Kidney (tissue), 22 donors: ENCODE measurements around the gene FASTKD2. TPM values are rescaled to one million over a fixed set of nuclear protein-coding genes. Genes with fewer than 3 reads are reported as not detected.

ENCODE experiments used
- DNase-seq, 5 donors: peaks; one replicate each; pipeline ENCODE4 v3.0.0-alpha.2; 2013 to 2020
- FAIRE-seq: peaks from 2 replicates; lab custom pipeline; 2012; peaks lifted over from hg19 to GRCh38; lab: Jason Lieb, UNC
- H3K27ac ChIP-seq, 2 donors: one replicate each; pipeline ENCODE4 v1.7.0; 2013; ENCODE audit warnings: low read depth in 2 of 2, low read length in 2 of 2, inconsistent platforms in 1 of 2
- H3K27me3 ChIP-seq: one replicate; pipeline ENCODE4 v1.7.1; 2013; ENCODE audit warnings: low read length, inconsistent platforms; ENCODE audit not compliant: control insufficient read depth, insufficient read depth
- H3K36me3 ChIP-seq, 3 donors: one replicate each; pipeline versions ENCODE4 v1.7.0 to v1.7.1; 2013; ENCODE audit warnings: low read length in 3 of 3, control low read depth in 1 of 3, inconsistent platforms in 1 of 3; ENCODE audit not compliant: insufficient read depth in 3 of 3, control insufficient read depth in 2 of 3
- H3K4me1 ChIP-seq, 3 donors: one replicate each; pipeline versions ENCODE4 v1.7.0 to v1.7.1; 2013; ENCODE audit warnings: low read length in 3 of 3, inconsistent platforms in 1 of 3, low read depth in 1 of 3; ENCODE audit not compliant: control insufficient read depth in 2 of 3, insufficient read depth in 2 of 3
- H3K4me3 ChIP-seq, 3 donors: one replicate each; pipeline versions ENCODE4 v1.7.0 to v1.8.1; 2013; ENCODE audit warnings: low read length in 3 of 3, control low read depth in 1 of 3, inconsistent platforms in 1 of 3
- H3K9ac ChIP-seq, 3 donors: one replicate each; pipeline versions ENCODE4 v1.7.0 to v1.7.1; 2013; ENCODE audit warnings: low read length in 3 of 3, control low read depth in 1 of 3, inconsistent platforms in 1 of 3
- H3K9me3 ChIP-seq, 3 donors: one replicate each; pipeline versions ENCODE4 v1.7.0 to v1.7.1; 2013; ENCODE audit warnings: low read length in 3 of 3, control low read depth in 1 of 3, inconsistent platforms in 1 of 3; ENCODE audit not compliant: control insufficient read depth in 2 of 3, insufficient read depth in 1 of 3
- intact Hi-C: fragments of 100-400 bp; cut with DNase I; formaldehyde crosslinking; loops from one replicate; pipeline ENCODE4 v1.11.1; 2022
- long read RNA-seq, 10 donors: library from polyadenylated mRNA in 1 of 10; unstranded in 1 of 10; transcript quantifications; one replicate each; pipeline ENCODE4 v2.0.0 and lab custom pipeline, GENCODE V29; 2021 to 2026
- polyA plus RNA-seq: library from polyadenylated mRNA; stranded (reverse); fragments of 350-450 nt; fragmentation: Illumina TruSeq; extraction: RNeasy Lipid Tissue Mini Kit (QIAGEN cat#74804); gene quantifications from one replicate; pipeline ENCODE4 v1.2.3, GENCODE V29; 2014; ENCODE audit warnings: low read depth, low replicate concordance; ENCODE audit not compliant: insufficient read depth
- total RNA-seq: library from RNA; stranded (reverse); fragmentation: NEBNext Ultra II Directional; extraction: Animal tissue kit (Norgen Biotek cat#: 25700); gene quantifications from one replicate; pipeline ENCODE4 v1.2.1, GENCODE V29; 2021
- TF ChIP-seq, protein P1 (sequence below): IDR thresholded peaks from 3 replicates; pipeline ENCODE4 v1.5.1; 2012; ENCODE audit warnings: mild to moderate bottlenecking, moderate library complexity, borderline replicate concordance; ENCODE audit not compliant: insufficient read depth; ENCODE audit errors: extremely low read depth
- donor health status: control.
- donor health status: control.
- donor health status: control.
- donor health status: control.
- donor health status: control.
- donor health status: DM: yes; HTN: yes; CAD: no.
- donor health status: Normal renal cell carcinoma (clear cell type).

FASTKD2 gene
- total RNA-seq: 27.0 TPM
- polyA plus RNA-seq: 13.9 TPM
- long read RNA-seq, donor 1, transcript FASTKD2-201 (12 exons, 3,188 nt): major isoform, 6 of 17 reads
- long read RNA-seq, donor 1, partial matches to known transcripts: 10 of 17 reads
- long read RNA-seq, donor 1, other reads (novel, unspliced or antisense): 0 of 17 reads
- long read RNA-seq, donor 2, transcript FASTKD2-201 (12 exons, 3,188 nt): major isoform, 7 of 10 reads
- long read RNA-seq, donor 2, partial matches to known transcripts: 0 of 10 reads
- long read RNA-seq, donor 2, other reads (novel, unspliced or antisense): 0 of 10 reads
- long read RNA-seq, donor 3, transcript FASTKD2-201 (12 exons, 3,188 nt): major isoform, 5 of 24 reads
- long read RNA-seq, donor 3, partial matches to known transcripts: 15 of 24 reads
- long read RNA-seq, donor 3, other reads (novel, unspliced or antisense): 0 of 24 reads
- long read RNA-seq, donor 4, transcript FASTKD2-201 (12 exons, 3,188 nt): major isoform, 8 of 18 reads
- long read RNA-seq, donor 4, partial matches to known transcripts: 7 of 18 reads
- long read RNA-seq, donor 4, other reads (novel, unspliced or antisense): 0 of 18 reads
- long read RNA-seq, donor 5, partial matches to known transcripts: 0 of 3 reads
- long read RNA-seq, donor 5, other reads (novel, unspliced or antisense): 0 of 3 reads
- long read RNA-seq, donor 6, transcript FASTKD2-201 (12 exons, 3,188 nt): major isoform, 5 of 23 reads
- long read RNA-seq, donor 6, partial matches to known transcripts: 16 of 23 reads
- long read RNA-seq, donor 6, other reads (novel, unspliced or antisense): 0 of 23 reads
- long read RNA-seq, donor 7, full-length matches to known transcripts: 32 of 40 reads
- long read RNA-seq, donor 7, partial matches to known transcripts: 7 of 40 reads
- long read RNA-seq, donor 7, other reads (novel, unspliced or antisense): 1 of 40 reads
- long read RNA-seq, donor 8, partial matches to known transcripts: 0 of 5 reads
- long read RNA-seq, donor 8, other reads (novel, unspliced or antisense): 0 of 5 reads
- long read RNA-seq, donor 9, partial matches to known transcripts: 0 of 3 reads
- long read RNA-seq, donor 9, other reads (novel, unspliced or antisense): 0 of 3 reads
- long read RNA-seq, donor 10, partial matches to known transcripts: 0 of 4 reads
- long read RNA-seq, donor 10, other reads (novel, unspliced or antisense): 0 of 4 reads

DNA sequence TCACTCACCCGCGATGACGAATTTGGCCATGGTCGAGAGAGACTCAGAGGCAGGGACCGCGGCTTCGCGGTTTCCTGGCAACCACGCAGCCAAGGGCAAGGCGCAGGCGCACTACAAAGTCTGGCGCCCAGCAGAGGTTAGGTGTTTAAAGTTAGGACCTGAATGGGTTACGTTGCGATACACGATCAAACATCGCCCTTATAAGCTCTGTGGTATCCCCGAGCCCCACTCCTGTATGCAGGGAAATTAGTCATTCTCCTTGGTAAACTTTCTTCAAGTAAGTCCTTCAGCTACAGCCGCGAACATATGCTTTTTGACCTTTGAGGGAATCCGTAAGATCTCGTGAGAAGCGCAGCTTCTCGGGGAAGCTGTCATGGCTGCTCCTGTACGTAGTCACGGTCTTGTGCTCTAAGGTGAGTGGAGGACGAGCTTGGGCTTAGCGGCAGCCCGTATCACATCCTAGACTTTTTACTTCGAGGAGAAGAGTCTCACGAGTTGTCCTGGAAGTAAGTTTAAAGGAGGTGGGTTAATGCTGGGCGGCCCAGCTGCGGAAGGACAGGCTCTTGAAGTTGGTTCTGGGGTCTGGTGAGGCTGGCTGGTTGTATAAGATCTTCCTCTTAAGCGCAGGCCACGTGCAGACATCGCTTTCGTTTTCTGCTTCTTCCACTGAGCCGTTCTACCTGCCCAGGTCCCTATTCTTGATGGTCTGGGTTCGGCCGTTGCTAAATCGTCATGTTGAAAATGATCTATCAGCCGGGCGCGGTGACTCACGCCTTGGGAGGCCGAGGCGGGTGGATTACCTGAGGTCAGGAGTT lies at the start of gene FASTKD2, which contains the start of gene MDH1B:
TSS of gene FASTKD2 (plus strand) at position 365 of the 815 bp plus-strand sequence. CDS start 1,088 bp downstream, outside the sequence.
TSS of gene MDH1B (minus strand) at position 87 of the 815 bp plus-strand sequence. CDS start at position 30, 57 bp downstream.
- FAIRE-seq (no peak), DNase-seq (peak; percentile 91 to 98 (median 94))
- TF ChIP-seq, protein P1, sequence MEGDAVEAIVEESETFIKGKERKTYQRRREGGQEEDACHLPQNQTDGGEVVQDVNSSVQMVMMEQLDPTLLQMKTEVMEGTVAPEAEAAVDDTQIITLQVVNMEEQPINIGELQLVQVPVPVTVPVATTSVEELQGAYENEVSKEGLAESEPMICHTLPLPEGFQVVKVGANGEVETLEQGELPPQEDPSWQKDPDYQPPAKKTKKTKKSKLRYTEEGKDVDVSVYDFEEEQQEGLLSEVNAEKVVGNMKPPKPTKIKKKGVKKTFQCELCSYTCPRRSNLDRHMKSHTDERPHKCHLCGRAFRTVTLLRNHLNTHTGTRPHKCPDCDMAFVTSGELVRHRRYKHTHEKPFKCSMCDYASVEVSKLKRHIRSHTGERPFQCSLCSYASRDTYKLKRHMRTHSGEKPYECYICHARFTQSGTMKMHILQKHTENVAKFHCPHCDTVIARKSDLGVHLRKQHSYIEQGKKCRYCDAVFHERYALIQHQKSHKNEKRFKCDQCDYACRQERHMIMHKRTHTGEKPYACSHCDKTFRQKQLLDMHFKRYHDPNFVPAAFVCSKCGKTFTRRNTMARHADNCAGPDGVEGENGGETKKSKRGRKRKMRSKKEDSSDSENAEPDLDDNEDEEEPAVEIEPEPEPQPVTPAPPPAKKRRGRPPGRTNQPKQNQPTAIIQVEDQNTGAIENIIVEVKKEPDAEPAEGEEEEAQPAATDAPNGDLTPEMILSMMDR: no peak
- Histone ChIP-seq H3K27me3 (no peaks in the 10 kb centered on the region), H3K36me3 (peaks cover 0 to 6% (median 0%) of the 10 kb centered on the region in 3 donors), H3K4me1 (peaks cover 0 to 9% (median 0%) of the 10 kb centered on the region in 3 donors), H3K9ac (peak within 1 kb of the TSS; percentile 86 to 98 (median 96)), H3K27ac (peak within 1 kb of the TSS; percentile 71 to 93), H3K9me3 (no peaks in the 10 kb centered on the region), H3K4me3 (peak within 1 kb of the TSS; percentile 88 to 96 (median 92))
- intact Hi-C loops: no loop called here

DNA sequence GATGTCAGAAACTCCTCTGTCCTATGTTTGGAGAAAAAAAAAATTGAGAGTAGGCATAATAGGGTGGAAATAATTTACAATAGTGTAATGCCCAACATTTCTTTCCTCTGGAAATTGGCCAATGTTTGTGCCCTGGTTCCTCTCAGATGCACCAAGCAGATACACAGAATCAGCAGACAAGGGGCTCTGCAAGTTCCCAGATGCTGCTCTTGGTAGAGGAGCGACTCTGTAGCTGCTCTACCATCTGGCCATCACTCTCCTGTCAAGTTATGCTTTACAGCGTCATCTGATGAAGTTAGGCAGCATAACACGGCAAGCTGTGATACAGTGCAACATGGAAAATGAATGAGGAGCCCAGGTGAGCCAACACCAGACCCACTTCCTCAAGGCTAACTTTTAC lies 48.8 kb upstream of the FASTKD2 start:
- H3K27me3 ChIP-seq: no peaks in the 10 kb centered on the region
- TF ChIP-seq, protein P1: no peak
- H3K9me3 ChIP-seq: no peaks in the 10 kb centered on the region
- H3K27ac ChIP-seq: no peak overlapping the region
- no peak for DNase-seq
- H3K36me3 ChIP-seq: no peaks in the 10 kb centered on the region
- FAIRE-seq: no peak
- no peaks in the 10 kb centered on the region for H3K4me1 ChIP-seq
- no peak overlapping the region for H3K9ac ChIP-seq
- H3K4me3 ChIP-seq: no peak overlapping the region
- intact Hi-C loops: no loop called here

DNA sequence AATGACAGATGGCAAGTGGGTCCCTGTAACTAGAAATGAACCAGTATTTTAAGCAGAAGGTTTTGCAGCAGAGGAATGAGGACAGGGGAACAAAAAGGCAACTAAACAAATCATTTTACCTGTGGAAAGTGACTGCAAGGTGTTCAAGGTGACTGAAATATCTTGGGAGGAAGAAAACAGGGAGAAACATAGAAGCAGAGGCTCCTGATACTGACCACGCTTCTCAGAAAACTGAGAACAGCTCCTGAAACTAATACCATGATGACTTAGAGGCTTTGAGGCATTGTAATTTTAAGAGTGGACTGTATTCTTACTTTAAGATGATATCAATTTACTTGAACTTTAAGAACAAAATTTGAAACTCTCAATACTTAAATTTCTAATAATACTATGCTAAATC lies 47.1 kb upstream of the FASTKD2 start, which contains the start of gene DYTN:
TSS of gene DYTN (minus strand) at position 101 of the 400 bp plus-strand sequence. CDS start 117 bp downstream, outside the sequence.
- Histone ChIP-seq H3K27ac (no peak within 1 kb of the TSS), H3K4me1 (no peaks in the 10 kb centered on the region), H3K9me3 (no peaks in the 10 kb centered on the region), H3K27me3 (no peaks in the 10 kb centered on the region), H3K9ac (no peak within 1 kb of the TSS), H3K36me3 (no peaks in the 10 kb centered on the region), H3K4me3 (no peak within 1 kb of the TSS)
- TF ChIP-seq, protein P1: no peak
- intact Hi-C loops: no loop called here
- DNase-seq: no peak
- no peak for FAIRE-seq
